Testis (tissue), 2 donors: ENCODE data around the gene ARPC4.
A peak's percentile ranks its signal among the peaks of the same experiment; 100 is the strongest.

ENCODE experiments used
- CTCF ChIP-seq, 3 experiments: fragments of 450-650 bp in 2 of 3; fragments of 200-600 bp in 1 of 3; sonication (generic) in 1 of 3; IDR thresholded peaks; one replicate each; pipeline ENCODE4 v1.5.1; 2016 to 2019; ENCODE audit warnings: antibody characterized with exemption in 3 of 3, mild to moderate bottlenecking in 2 of 3, moderate library complexity in 1 of 3
- POLR2A ChIP-seq: fragments of 450-650 bp; IDR thresholded peaks from one replicate; pipeline ENCODE4 v1.6.1; 2017; ENCODE audit warnings: antibody characterized with exemption, mild to moderate bottlenecking, moderate library complexity

GRCh38 chr3:9843715-9844438, 51.0 kb downstream of the ARPC4 start, which contains the start of gene RPUSD3:
- TF ChIP-seq CTCF (IDR thresholded peaks at IDR 0.05) = no peak
- peak; percentile 20 for TF ChIP-seq POLR2A
